SK-MEL-5 (cell line): ENCODE measurements around the gene PLCXD1. TPM values are rescaled to one million over a fixed set of nuclear protein-coding genes. Genes with fewer than 3 reads are reported as not detected.
"Not testable (repeated sequence)": the region's sequence is repeated elsewhere in the genome, so short reads cannot be mapped to it uniquely, and the experiment has no call there.

Experiments used
- DNase-seq: peaks from one replicate; pipeline ENCODE4 v3.0.0-alpha.2; 2016; ENCODE audit warnings: low read depth, low spot score
- in situ Hi-C: cut with HindIII; loops from 2 replicates; pipeline ENCODE4 v1.10.0; 2016; ENCODE audit warnings: low sequenced_read_pairs, high pct_unique_total_duplicates, low pct_unique_long_range_greater_than_20kb
- total RNA-seq: library from RNA; depleted of rRNA; stranded (reverse); fragments of >200 nt; shearing (Covaris generic); gene quantifications from 2 replicates; pipeline ENCODE4 v1.2.3, GENCODE V29; 2014

Gene PLCXD1
- total RNA-seq, 1 experiment from 2014 or later, result 5.8 TPM

DNA sequence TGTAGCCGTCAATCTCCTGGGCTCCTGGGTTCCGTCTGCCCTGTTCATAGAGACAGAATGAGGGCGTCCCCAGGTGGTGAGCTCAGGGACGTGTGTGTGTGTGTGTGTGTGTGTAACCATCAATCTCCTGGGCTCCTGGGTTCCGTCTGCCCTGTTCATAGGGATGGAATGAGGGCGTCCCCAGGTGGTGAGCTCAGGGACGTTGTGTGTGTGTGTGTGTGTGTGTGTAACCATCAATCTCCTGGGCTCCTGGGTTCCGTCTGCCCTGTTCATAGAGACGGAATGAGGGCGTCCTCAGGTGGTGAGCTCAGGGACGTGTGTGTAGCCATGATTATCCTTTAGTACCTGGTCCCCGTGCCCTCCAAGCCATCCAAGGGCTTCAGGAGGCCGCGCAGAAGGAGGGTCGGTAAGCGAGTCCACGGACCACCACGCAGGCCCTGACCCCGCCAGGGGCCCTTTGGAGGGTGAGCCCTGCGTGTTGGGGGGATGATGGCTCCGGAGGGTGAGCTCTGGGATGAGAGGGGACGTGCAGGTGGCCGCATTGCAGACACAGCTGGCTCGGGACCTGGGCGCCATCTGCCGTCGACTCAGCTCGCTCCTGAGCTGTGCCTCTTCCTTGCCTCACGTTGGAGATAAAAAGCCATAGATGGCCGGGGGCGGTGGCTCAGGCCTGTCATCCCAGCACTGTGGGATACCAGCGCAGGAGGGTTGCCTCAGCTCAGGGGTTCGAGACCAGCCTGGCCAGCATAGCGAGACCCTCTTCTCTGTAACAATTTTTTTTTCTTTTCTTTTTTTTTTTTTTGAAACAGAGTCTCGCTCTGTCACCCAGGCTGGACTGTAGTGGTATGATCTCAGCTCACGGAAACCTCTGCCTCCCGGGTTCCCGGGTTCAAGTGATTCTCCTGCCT, 42.8 kb downstream of the PLCXD1 start:
- in situ Hi-C loops, result no loop called here
- peak; percentile 47 for DNase-seq

DNA sequence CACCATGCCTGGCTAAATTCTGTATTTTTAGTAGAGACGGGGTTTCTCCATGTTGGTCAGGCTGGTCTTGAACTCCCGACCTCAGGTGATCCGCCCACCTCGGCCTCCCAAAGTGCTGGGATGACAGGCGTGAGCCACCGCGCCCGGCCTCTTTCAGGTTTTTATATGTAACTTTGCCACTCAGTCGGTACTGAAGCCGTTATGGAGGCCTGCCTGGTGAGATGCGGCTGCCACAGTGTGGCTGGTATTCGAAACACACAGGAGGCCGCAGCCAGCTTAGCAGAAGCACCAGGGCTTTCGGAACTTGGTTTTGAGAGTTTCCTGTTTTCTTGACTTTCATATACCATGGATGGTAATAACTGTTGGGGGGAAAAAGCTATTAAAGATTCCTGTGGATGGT, 43.5 kb downstream of the PLCXD1 start:
- in situ Hi-C loops, DNase-seq: not testable (repeated sequence)

- DNase-seq, result no peak
- in situ Hi-C loops, result no loop called here
Measured at GRCh38 chrX:327660-328126, 46.5 kb downstream of the PLCXD1 start.

GRCh38 chrX:329291-329910, 48.2 kb downstream of the PLCXD1 start:
- no peak for DNase-seq
- in situ Hi-C loops, result no loop called here

- in situ Hi-C loops, result not testable (repeated sequence)
Measured at GRCh38 chrX:330141-330725, 49.1 kb downstream of the PLCXD1 start.

GRCh38 chrX:330726-331150, 49.6 kb downstream of the PLCXD1 start:
- in situ Hi-C loops, result no loop called here
- no peak for DNase-seq

More at GRCh38 chrX:330141-330725, 49.1 kb downstream of the PLCXD1 start:
- not testable (repeated sequence) for DNase-seq

- in situ Hi-C loops, result no loop called here
- DNase-seq, result no peak
Measured at GRCh38 chrX:331151-331824, 50.1 kb downstream of the PLCXD1 start.

DNA sequence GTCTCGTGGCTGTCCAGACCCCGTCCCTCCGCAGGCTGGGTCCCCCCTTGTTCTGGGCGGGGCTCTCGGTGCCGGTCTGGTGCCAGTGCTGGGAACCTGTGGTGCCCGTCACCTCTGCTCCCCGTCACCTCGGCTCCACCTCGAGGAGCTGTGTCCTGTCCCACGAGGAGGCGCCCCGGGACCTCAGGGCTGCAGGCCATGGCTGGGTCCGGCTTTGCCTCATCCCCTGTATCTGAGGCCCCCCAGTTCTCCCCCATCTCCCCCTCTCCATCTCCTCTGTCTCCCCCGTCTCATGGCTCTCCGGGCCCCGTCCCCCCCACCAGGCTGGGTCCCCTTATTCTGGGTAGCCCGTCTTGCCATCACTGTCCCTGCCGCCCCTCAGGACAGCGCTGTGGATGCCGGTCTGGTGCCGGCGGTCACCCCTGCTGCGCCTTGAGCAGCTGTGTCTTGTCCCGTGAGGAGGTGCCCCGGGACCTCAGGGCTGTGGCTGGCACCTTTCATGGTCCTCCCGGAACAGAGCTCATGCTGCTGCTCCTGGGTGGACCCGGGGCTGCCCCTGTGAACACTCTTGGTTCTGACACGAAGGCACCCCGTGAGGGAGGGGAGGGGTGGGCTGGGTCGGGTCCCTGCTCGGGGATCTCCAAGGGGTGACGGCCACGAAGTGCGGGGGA, 50.8 kb downstream of the PLCXD1 start:
- in situ Hi-C loops, result no loop called here
- DNase-seq, result no peak

GRCh38 chrX:332496-332860, 51.3 kb downstream of the PLCXD1 start:
- DNase-seq, result no peak
- in situ Hi-C loops, result no loop called here

GRCh38 chrX:332916-333610, 51.9 kb downstream of the PLCXD1 start:
- DNase-seq, result no peak
- in situ Hi-C loops, result no loop called here

GRCh38 chrX:333611-334311, 52.6 kb downstream of the PLCXD1 start:
- in situ Hi-C loops, result no loop called here

GRCh38 chrX:334331-334891, 53.2 kb downstream of the PLCXD1 start:
- DNase-seq, result no peak
- in situ Hi-C loops, result no loop called here

More at GRCh38 chrX:333611-334311, 52.6 kb downstream of the PLCXD1 start:
- no peak for DNase-seq

- in situ Hi-C loops, result no loop called here
- no peak for DNase-seq
Measured at GRCh38 chrX:334971-335757, 54.0 kb downstream of the PLCXD1 start.

GRCh38 chrX:335758-336155, 54.6 kb downstream of the PLCXD1 start:
- in situ Hi-C loops, result no loop called here
- DNase-seq, result no peak

DNA sequence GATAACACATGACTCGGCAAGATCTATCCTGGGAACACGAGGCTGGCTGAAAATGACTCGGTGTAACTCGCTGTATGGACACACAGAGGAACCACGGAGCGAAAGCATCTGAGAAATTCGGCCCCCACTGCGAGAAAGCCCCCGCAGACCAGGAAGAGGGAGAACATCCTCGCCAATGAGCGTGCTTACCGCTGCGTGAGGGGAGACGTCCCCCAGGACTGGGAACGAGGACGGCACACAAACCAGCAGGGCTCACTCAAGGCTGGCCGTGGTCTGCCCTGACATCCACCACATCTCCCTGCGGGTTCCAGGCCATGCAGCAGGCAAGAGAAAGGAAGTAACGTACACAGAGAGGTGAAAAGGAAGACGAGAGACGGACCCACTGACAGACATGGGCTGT, 55.0 kb downstream of the PLCXD1 start:
- no peak for DNase-seq
- in situ Hi-C loops, result no loop called here
